Endodermal cell (in vitro differentiated cells): ENCODE results near the gene FYCO1. TPM values are rescaled to one million over a fixed set of nuclear protein-coding genes. Genes with fewer than 3 reads are reported as not detected.

ENCODE experiments used
- DNase-seq: peaks from one replicate; pipeline ENCODE4 v3.0.0-alpha.2; 2017
- H3K27ac ChIP-seq: 2 replicates; pipeline ENCODE4 v1.5.1; 2013; ENCODE audit warnings: mild to moderate bottlenecking, low read depth, low read length, moderate library complexity
- H3K27me3 ChIP-seq: 2 replicates; pipeline ENCODE4 v1.6.1; 2013; ENCODE audit warnings: mild to moderate bottlenecking, low read length, moderate library complexity; ENCODE audit not compliant: insufficient read depth, control insufficient read depth, poor library complexity, severe bottlenecking
- H3K36me3 ChIP-seq: 2 replicates; pipeline ENCODE4 v1.7.0; 2013; ENCODE audit warnings: mild to moderate bottlenecking, low read length, moderate library complexity; ENCODE audit not compliant: control insufficient read depth, insufficient read depth
- H3K4me1 ChIP-seq: one replicate; pipeline ENCODE4 v1.7.0; 2013; ENCODE audit warnings: low read length; ENCODE audit not compliant: control insufficient read depth, insufficient read depth
- H3K4me3 ChIP-seq: 2 replicates; pipeline ENCODE4 v1.5.1; 2013; ENCODE audit warnings: mild to moderate bottlenecking, low read length, moderate library complexity
- H3K9ac ChIP-seq: 2 replicates; pipeline ENCODE4 v1.6.1; 2013; ENCODE audit warnings: mild to moderate bottlenecking, low read length, moderate library complexity; ENCODE audit not compliant: poor library complexity, severe bottlenecking; ENCODE audit errors: extremely low read depth
- H3K9me3 ChIP-seq: 2 replicates; pipeline ENCODE4 v1.6.1; 2013; ENCODE audit warnings: mild to moderate bottlenecking, low read length, moderate library complexity; ENCODE audit not compliant: control insufficient read depth
- H3K27ac Mint-ChIP-seq: 2 replicates; pipeline ENCODE4 v1.8.0; 2020; ENCODE audit warnings: mixed read lengths
- H3K27me3 Mint-ChIP-seq: 2 replicates; pipeline ENCODE4 v1.8.0; 2021; ENCODE audit warnings: mild to moderate bottlenecking, mixed read lengths; ENCODE audit not compliant: insufficient read depth
- H3K36me3 Mint-ChIP-seq: 2 replicates; pipeline ENCODE4 v1.8.0; 2020; ENCODE audit warnings: low read depth, mixed read lengths
- H3K4me1 Mint-ChIP-seq: 2 replicates; pipeline ENCODE4 v1.8.0; 2020; ENCODE audit warnings: mixed read lengths
- H3K4me3 Mint-ChIP-seq: 2 replicates; pipeline ENCODE4 v1.8.0; 2020; ENCODE audit warnings: mild to moderate bottlenecking, moderate library complexity, mixed read lengths
- H3K9me3 Mint-ChIP-seq: 2 replicates; pipeline ENCODE4 v1.8.0; 2020; ENCODE audit warnings: mild to moderate bottlenecking, mixed read lengths
- WGBS, 2 experiments: methylation state at CpG; one replicate each; pipeline versions ENCODE4 v1.1.5 to v1.1.7; 2013; ENCODE audit warnings: missing lambda C conversion rate in 2 of 2, mixed read lengths in 1 of 2; ENCODE audit not compliant: insufficient coverage in 1 of 2, insufficient read length in 1 of 2; 5-methylcytosine and 5-hydroxymethylcytosine counted together
- total RNA-seq, 2 donors: library from RNA; stranded (reverse); fragmentation: NEBNext Ultra II Directional in 1 of 2; extraction: Animal tissue kit (Norgen Biotek cat#: 25700) in 1 of 2; gene quantifications; 2 replicates in 1 of 2; 3 replicates in 1 of 2; pipeline ENCODE4 v1.2.1, GENCODE V29; 2021
- TF ChIP-seq, protein P1 (sequence below): fragments of 200-600 bp; sonication (generic); conservative IDR thresholded peaks from 2 replicates; pipeline ENCODE4 v1.5.0; 2021; ENCODE audit warnings: antibody characterized with exemption, mild to moderate bottlenecking

Gene FYCO1
- total RNA-seq, 2 donors from 2014 or later, result 11.3 to 11.8 TPM

DNA sequence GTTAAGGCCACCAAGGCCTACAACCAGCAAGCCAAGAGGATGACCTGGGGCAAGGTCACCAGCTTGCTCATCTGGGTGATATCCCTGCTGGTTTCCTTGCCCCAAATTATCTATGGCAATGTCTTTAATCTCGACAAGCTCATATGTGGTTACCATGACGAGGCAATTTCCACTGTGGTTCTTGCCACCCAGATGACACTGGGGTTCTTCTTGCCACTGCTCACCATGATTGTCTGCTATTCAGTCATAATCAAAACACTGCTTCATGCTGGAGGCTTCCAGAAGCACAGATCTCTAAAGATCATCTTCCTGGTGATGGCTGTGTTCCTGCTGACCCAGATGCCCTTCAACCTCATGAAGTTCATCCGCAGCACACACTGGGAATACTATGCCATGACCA is 48.7 kb downstream of the FYCO1 start:
- H3K27ac ChIP-seq, result no peak overlapping the region
- no peaks in the 10 kb centered on the region for H3K4me1 ChIP-seq
- no peaks in the 10 kb centered on the region for H3K27me3 ChIP-seq
- peaks cover 36% of the 10 kb centered on the region for H3K36me3 Mint-ChIP-seq
- peaks cover 35% of the 10 kb centered on the region for H3K36me3 ChIP-seq
- no peak overlapping the region for H3K9ac ChIP-seq
- H3K4me1 Mint-ChIP-seq, result no peaks in the 10 kb centered on the region
- no peak overlapping the region for H3K4me3 Mint-ChIP-seq
- TF ChIP-seq, protein P1, sequence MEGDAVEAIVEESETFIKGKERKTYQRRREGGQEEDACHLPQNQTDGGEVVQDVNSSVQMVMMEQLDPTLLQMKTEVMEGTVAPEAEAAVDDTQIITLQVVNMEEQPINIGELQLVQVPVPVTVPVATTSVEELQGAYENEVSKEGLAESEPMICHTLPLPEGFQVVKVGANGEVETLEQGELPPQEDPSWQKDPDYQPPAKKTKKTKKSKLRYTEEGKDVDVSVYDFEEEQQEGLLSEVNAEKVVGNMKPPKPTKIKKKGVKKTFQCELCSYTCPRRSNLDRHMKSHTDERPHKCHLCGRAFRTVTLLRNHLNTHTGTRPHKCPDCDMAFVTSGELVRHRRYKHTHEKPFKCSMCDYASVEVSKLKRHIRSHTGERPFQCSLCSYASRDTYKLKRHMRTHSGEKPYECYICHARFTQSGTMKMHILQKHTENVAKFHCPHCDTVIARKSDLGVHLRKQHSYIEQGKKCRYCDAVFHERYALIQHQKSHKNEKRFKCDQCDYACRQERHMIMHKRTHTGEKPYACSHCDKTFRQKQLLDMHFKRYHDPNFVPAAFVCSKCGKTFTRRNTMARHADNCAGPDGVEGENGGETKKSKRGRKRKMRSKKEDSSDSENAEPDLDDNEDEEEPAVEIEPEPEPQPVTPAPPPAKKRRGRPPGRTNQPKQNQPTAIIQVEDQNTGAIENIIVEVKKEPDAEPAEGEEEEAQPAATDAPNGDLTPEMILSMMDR, result no peak
- H3K27me3 Mint-ChIP-seq, result no peaks in the 10 kb centered on the region
- no peaks in the 10 kb centered on the region for H3K9me3 Mint-ChIP-seq
- no peak overlapping the region for H3K4me3 ChIP-seq
- no peaks in the 10 kb centered on the region for H3K9me3 ChIP-seq
- no peak overlapping the region for H3K27ac Mint-ChIP-seq
- DNase-seq, result no peak
- WGBS, 2 experiments, result 94 to 96% methylated on average over 2 to 3 of the region's 3 CpGs

DNA sequence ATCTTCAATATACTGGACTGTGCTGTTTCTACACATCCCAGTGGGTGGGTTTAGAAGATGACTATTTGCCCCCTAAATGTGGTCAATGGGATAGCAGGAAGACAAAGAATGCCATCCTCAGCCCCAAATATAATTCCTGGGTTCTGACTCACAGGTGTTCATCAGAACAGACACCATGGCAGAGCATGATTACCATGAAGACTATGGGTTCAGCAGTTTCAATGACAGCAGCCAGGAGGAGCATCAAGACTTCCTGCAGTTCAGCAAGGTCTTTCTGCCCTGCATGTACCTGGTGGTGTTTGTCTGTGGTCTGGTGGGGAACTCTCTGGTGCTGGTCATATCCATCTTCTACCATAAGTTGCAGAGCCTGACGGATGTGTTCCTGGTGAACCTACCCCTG is 49.3 kb downstream of the FYCO1 start:
- no peaks in the 10 kb centered on the region for H3K9me3 ChIP-seq
- no peak overlapping the region for H3K27ac ChIP-seq
- Mint-ChIP-seq H3K27me3 (no peaks in the 10 kb centered on the region), H3K4me3 (no peak overlapping the region), H3K9me3 (no peaks in the 10 kb centered on the region), H3K36me3 (peaks cover 36% of the 10 kb centered on the region), H3K27ac (no peak overlapping the region), H3K4me1 (no peaks in the 10 kb centered on the region)
- no peaks in the 10 kb centered on the region for H3K4me1 ChIP-seq
- WGBS, 2 experiments, result 87 to 100% methylated on average over 1 of the region's 1 CpG
- no peak overlapping the region for H3K4me3 ChIP-seq
- DNase-seq, result no peak
- peaks cover 30% of the 10 kb centered on the region for H3K36me3 ChIP-seq
- no peak overlapping the region for H3K9ac ChIP-seq
- H3K27me3 ChIP-seq, result no peaks in the 10 kb centered on the region
- TF ChIP-seq, protein P1, result peak; percentile 22

DNA sequence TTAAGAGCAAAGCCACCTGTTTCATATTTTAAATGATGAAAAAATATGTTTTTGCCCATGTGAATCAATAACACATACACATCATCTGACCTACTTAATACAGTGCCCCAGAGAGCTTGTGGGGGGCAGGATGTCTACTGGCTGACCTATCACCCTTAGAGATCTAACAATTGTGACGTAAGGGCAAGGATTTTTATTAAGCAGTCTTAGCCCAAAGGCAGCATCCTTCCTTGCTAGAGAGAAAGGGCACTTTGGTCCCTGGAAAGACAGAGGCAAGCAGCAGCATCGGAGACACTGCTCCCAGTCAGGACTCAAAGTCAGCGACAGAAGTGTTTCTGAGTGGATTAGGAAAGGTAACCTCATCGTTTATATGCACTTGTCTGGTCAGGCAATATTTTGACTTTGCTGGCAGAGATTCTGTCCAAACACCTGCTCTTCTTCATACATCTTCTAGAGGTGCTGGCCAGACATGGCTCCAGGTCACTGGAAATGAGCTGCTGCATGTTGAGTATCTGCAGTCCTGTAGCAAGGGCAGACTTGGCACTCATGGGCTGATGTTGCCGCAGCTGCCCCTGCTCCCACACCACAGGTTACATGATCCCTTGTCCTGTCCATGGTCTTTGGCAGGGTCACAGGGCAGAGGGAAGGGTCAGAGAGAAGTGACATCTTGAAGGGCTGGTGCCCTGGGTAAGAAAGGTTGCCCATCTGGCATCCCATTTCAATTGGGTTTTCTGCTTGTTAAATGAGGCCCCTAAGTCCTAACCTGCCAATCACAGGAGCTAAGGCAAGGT is 50.6 kb downstream of the FYCO1 start:
- H3K4me3 Mint-ChIP-seq, result no peak overlapping the region
- 93 to 95% methylated on average over 3 to 5 of the region's 5 CpGs for WGBS, 2 experiments

More for the DNA sequence above, 50.6 kb downstream of the FYCO1 start:
- Mint-ChIP-seq H3K4me1 (peaks cover 5% of the 10 kb centered on the region), H3K9me3 (no peaks in the 10 kb centered on the region), H3K27me3 (no peaks in the 10 kb centered on the region), H3K36me3 (peaks cover 36% of the 10 kb centered on the region), H3K27ac (no peak overlapping the region)
- Histone ChIP-seq H3K4me1 (no peaks in the 10 kb centered on the region), H3K27me3 (no peaks in the 10 kb centered on the region), H3K27ac (no peak overlapping the region), H3K9me3 (no peaks in the 10 kb centered on the region), H3K36me3 (peaks cover 20% of the 10 kb centered on the region), H3K9ac (no peak overlapping the region), H3K4me3 (no peak overlapping the region)
- TF ChIP-seq, protein P1, result no peak
- no peak for DNase-seq
